ENCODE data around the gene ABAT.

DNA sequence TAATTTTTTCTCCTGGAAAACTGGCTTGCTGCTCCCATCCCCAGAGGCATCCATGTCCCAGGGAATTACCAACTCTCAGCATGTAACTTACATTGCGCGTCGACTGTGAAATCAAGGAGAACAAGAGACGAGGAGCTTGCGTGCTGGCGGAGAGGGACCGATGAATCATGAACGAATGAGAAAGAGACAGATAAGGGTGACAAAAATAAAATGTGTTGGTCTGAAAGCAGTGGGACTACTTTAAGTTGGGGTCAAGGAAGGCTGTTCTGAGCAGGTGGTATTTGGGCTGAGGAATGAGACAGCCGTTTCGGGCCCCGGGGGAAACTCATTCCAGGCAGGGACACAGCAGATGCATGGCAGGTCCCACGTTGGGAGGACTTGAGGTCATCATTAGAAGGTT is 22.5 kb downstream of the ABAT start:
- TF ChIP-seq, protein P1, sequence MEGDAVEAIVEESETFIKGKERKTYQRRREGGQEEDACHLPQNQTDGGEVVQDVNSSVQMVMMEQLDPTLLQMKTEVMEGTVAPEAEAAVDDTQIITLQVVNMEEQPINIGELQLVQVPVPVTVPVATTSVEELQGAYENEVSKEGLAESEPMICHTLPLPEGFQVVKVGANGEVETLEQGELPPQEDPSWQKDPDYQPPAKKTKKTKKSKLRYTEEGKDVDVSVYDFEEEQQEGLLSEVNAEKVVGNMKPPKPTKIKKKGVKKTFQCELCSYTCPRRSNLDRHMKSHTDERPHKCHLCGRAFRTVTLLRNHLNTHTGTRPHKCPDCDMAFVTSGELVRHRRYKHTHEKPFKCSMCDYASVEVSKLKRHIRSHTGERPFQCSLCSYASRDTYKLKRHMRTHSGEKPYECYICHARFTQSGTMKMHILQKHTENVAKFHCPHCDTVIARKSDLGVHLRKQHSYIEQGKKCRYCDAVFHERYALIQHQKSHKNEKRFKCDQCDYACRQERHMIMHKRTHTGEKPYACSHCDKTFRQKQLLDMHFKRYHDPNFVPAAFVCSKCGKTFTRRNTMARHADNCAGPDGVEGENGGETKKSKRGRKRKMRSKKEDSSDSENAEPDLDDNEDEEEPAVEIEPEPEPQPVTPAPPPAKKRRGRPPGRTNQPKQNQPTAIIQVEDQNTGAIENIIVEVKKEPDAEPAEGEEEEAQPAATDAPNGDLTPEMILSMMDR (IDR thresholded peaks at IDR 0.05) = no peak
- TF ChIP-seq POLR2A (IDR thresholded peaks at IDR 0.05) = no peak

Measured in right lobe of liver (tissue), 4 donors.